HepG2 (cell line): Measurements from ENCODE around the gene HYLS1. TPM values are rescaled to one million over a fixed set of nuclear protein-coding genes. Genes with fewer than 3 reads are reported as not detected.

Experiments
- ARHGAP35 ChIP-seq: sonication (generic); formaldehyde crosslinking; IDR thresholded peaks from 2 replicates; pipeline ENCODE4 v1.9.0; 2022; ENCODE audit warnings: mild to moderate bottlenecking, inconsistent platforms, moderate library complexity, missing genetic modification reagents, borderline replicate concordance
- CAMTA2 ChIP-seq: sonication (generic); formaldehyde crosslinking; IDR thresholded peaks from 2 replicates; pipeline ENCODE4 v1.4.0; 2020; ENCODE audit warnings: mild to moderate bottlenecking, missing genetic modification reagents, borderline replicate concordance
- GFI1 ChIP-seq: sonication (generic); formaldehyde crosslinking; IDR thresholded peaks from 2 replicates; pipeline ENCODE4 v1.5.0; 2020; ENCODE audit warnings: missing genetic modification reagents, mild to moderate bottlenecking, borderline replicate concordance
- JUNB ChIP-seq: sonication (generic); formaldehyde crosslinking; IDR thresholded peaks from 2 replicates; pipeline ENCODE4 v1.8.0; 2022; ENCODE audit warnings: missing genetic modification reagents, mild to moderate bottlenecking, borderline replicate concordance
- KDM6A ChIP-seq: IDR thresholded peaks from 2 replicates; pipeline ENCODE4 v1.6.1; 2016; ENCODE audit warnings: low read depth
- MAFK ChIP-seq, 2 experiments: IDR thresholded peaks in 1 of 2; conservative IDR thresholded peaks in 1 of 2; 2 replicates each; pipeline ENCODE4 v1.6.1; 2011; ENCODE audit warnings: improper control_type of control experiment in 2 of 2, low read length in 2 of 2
- MIER2 ChIP-seq: IDR thresholded peaks from 2 replicates; pipeline ENCODE4 v1.6.1; 2016; ENCODE audit warnings: missing biosample characterization, missing genetic modification reagents
- MIER3 ChIP-seq: IDR thresholded peaks from 2 replicates; pipeline ENCODE4 v1.6.1; 2016; ENCODE audit warnings: missing compliant biosample characterization, borderline replicate concordance
- MIXL1 ChIP-seq: IDR thresholded peaks from 2 replicates; pipeline ENCODE4 v1.6.1; 2016
- RARA ChIP-seq: IDR thresholded peaks from 2 replicates; pipeline ENCODE4 v1.6.1; 2016; ENCODE audit warnings: missing genetic modification reagents, missing compliant biosample characterization
- TEAD3 ChIP-seq: optimal IDR thresholded peaks from 2 replicates; pipeline ENCODE3; 2016; ENCODE audit warnings: borderline replicate concordance
- ZBTB20 ChIP-seq: sonication (generic); formaldehyde crosslinking; IDR thresholded peaks from 2 replicates; pipeline ENCODE4 v1.8.1; 2023; ENCODE audit warnings: missing genetic modification reagents, low read depth, mild to moderate bottlenecking, borderline replicate concordance
- ZMYM3 ChIP-seq: sonication (generic); formaldehyde crosslinking; IDR thresholded peaks from 2 replicates; pipeline ENCODE4 v1.5.1; 2020; ENCODE audit warnings: mild to moderate bottlenecking, missing genetic modification reagents
- ZNF383 ChIP-seq: sonication (generic); formaldehyde crosslinking; IDR thresholded peaks from 2 replicates; pipeline ENCODE4 v1.4.0; 2020; ENCODE audit warnings: missing genetic modification reagents, mild to moderate bottlenecking, borderline replicate concordance
- ZNF556 ChIP-seq: sonication (generic); formaldehyde crosslinking; IDR thresholded peaks from 2 replicates; pipeline ENCODE4 v1.4.0; 2020; ENCODE audit warnings: mild to moderate bottlenecking, missing genetic modification reagents, borderline replicate concordance
- polyA plus RNA-seq, 8 experiments: library from polyadenylated mRNA; depleted of rRNA in 3 of 8; stranded (reverse) in 7 of 8; unstranded in 1 of 8; fragments of >200 nt; fragmentation: Illumina TruSeq in 4 of 8; extraction: Trizol in 4 of 8; gene quantifications; 2 replicates each; pipeline versions ENCODE4 v1.2.1 to v1.2.3, GENCODE V29; 2011 to 2016; ENCODE audit warnings: low read depth in 4 of 8, missing spikeins in 1 of 8, mixed read lengths in 1 of 8; ENCODE audit not compliant: insufficient read depth in 1 of 8
- total RNA-seq, 5 experiments: library from RNA; depleted of rRNA; stranded (reverse); fragments of >200 nt; fragmentation: Illumina TruSeq; extraction: Trizol; gene quantifications; 2 replicates each; pipeline ENCODE4 v1.2.3, GENCODE V29; 2016; ENCODE audit warnings: low read depth in 1 of 5
- TF ChIP-seq, protein P1 (sequence below), 2 experiments: fragments of 450-650 bp in 1 of 2; sonication (generic) in 1 of 2; formaldehyde crosslinking in 1 of 2; IDR thresholded peaks; 2 replicates each; pipeline versions ENCODE4 v1.6.1 to v1.8.0; 2016 to 2022; ENCODE audit warnings: antibody characterized with exemption in 1 of 2, mild to moderate bottlenecking in 1 of 2, missing genetic modification reagents in 1 of 2
- TF ChIP-seq, protein P2 (sequence below): sonication (generic); IDR thresholded peaks from 2 replicates; pipeline ENCODE4 v1.6.1; 2016; ENCODE audit warnings: low read depth, borderline replicate concordance
- TF ChIP-seq, protein P3 (sequence below): sonication (generic); formaldehyde crosslinking; IDR thresholded peaks from 2 replicates; pipeline ENCODE4 v1.4.0; 2020; ENCODE audit warnings: missing genetic modification reagents, borderline replicate concordance

The HYLS1 gene
- total and polyA plus RNA-seq, 2 of the 13 experiments (the other 11 are each of a cell fraction or from before 2014, with no cell fraction given) = 1.3 to 3.8 TPM

DNA sequence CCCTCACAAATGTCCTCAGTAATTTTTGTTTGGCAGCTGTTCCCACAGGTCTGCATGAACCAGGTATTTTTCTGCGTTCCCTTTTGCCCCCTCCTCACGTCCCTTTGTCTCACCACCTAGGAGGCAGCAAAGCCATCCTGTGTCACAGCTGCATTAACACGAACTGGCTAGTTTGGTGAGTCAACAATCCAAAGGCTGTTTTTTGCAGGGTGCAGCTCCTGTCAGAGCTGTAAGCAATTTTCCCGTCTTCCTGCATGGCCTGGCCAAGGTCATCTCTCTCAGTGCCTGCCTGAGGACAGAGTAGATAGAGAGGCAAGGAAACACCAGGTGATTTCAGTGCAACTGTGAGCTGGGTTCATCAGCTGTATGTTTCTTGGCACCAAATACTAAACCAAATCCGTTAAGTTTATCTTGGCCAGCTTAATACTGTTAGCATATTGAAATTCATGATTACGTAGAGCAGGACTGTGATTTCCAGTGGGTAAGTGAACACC, 37.8 kb downstream of the HYLS1 start (continued):
- TF ChIP-seq, protein P1, sequence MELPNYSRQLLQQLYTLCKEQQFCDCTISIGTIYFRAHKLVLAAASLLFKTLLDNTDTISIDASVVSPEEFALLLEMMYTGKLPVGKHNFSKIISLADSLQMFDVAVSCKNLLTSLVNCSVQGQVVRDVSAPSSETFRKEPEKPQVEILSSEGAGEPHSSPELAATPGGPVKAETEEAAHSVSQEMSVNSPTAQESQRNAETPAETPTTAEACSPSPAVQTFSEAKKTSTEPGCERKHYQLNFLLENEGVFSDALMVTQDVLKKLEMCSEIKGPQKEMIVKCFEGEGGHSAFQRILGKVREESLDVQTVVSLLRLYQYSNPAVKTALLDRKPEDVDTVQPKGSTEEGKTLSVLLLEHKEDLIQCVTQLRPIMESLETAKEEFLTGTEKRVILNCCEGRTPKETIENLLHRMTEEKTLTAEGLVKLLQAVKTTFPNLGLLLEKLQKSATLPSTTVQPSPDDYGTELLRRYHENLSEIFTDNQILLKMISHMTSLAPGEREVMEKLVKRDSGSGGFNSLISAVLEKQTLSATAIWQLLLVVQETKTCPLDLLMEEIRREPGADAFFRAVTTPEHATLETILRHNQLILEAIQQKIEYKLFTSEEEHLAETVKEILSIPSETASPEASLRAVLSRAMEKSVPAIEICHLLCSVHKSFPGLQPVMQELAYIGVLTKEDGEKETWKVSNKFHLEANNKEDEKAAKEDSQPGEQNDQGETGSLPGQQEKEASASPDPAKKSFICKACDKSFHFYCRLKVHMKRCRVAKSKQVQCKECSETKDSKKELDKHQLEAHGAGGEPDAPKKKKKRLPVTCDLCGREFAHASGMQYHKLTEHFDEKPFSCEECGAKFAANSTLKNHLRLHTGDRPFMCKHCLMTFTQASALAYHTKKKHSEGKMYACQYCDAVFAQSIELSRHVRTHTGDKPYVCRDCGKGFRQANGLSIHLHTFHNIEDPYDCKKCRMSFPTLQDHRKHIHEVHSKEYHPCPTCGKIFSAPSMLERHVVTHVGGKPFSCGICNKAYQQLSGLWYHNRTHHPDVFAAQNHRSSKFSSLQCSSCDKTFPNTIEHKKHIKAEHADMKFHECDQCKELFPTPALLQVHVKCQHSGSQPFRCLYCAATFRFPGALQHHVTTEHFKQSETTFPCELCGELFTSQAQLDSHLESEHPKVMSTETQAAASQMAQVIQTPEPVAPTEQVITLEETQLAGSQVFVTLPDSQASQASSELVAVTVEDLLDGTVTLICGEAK (IDR thresholded peaks at IDR 0.05) = no peak
- TF ChIP-seq, protein P1 (CRISPR knock-in tag; IDR thresholded peaks at IDR 0.05) = no peak
- peak; percentile 40 for TF ChIP-seq TEAD3 (CRISPR knock-in tag)
- peak; percentile 57; the same call in 1 of the 2 replicates for TF ChIP-seq MIER3 (CRISPR knock-in tag)
- TF ChIP-seq, protein P2, sequence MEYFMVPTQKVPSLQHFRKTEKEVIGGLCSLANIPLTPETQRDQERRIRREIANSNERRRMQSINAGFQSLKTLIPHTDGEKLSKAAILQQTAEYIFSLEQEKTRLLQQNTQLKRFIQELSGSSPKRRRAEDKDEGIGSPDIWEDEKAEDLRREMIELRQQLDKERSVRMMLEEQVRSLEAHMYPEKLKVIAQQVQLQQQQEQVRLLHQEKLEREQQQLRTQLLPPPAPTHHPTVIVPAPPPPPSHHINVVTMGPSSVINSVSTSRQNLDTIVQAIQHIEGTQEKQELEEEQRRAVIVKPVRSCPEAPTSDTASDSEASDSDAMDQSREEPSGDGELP = peak; percentile 58; the same call in 1 of the 2 replicates
- TF ChIP-seq ZMYM3 (CRISPR knock-in tag) = peak; percentile 47; the same call in 1 of the 2 replicates
- TF ChIP-seq MIER2 (CRISPR knock-in tag) = peak; percentile 41; the same call in 1 of the 2 replicates
- TF ChIP-seq MAFK (conservative IDR thresholded peaks at IDR 0.05 in 1 of 2, IDR thresholded peaks at IDR 0.05 in 1 of 2; ENCODE audit: low read length in 2 of 2) = no peak
- TF ChIP-seq GFI1 (CRISPR knock-in tag) = peak; percentile 56; the same call in 1 of the 2 replicates
- no peak for TF ChIP-seq ZNF556 (CRISPR knock-in tag)
- no peak for TF ChIP-seq ARHGAP35 (CRISPR knock-in tag)
- peak; percentile 89 for TF ChIP-seq MIXL1
- no peak for TF ChIP-seq CAMTA2
- no peak for TF ChIP-seq JUNB
- TF ChIP-seq RARA (CRISPR knock-in tag) = peak; percentile 62
- TF ChIP-seq, protein P3, sequence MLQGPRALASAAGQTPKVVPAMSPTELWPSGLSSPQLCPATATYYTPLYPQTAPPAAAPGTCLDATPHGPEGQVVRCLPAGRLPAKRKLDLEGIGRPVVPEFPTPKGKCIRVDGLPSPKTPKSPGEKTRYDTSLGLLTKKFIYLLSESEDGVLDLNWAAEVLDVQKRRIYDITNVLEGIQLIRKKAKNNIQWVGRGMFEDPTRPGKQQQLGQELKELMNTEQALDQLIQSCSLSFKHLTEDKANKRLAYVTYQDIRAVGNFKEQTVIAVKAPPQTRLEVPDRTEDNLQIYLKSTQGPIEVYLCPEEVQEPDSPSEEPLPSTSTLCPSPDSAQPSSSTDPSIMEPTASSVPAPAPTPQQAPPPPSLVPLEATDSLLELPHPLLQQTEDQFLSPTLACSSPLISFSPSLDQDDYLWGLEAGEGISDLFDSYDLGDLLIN (CRISPR knock-in tag) = no peak
- no peak for TF ChIP-seq KDM6A (CRISPR knock-in tag)
- no peak for TF ChIP-seq ZNF383
- TF ChIP-seq ZBTB20 (CRISPR knock-in tag) = peak; percentile 62; the same call in 1 of the 2 replicates
